Activated naive CD4-positive, alpha-beta T cell treated with Interleukin-2 at 50 U/mL for 16 hours (primary cell): Measurements from ENCODE around the gene METTL6.
"Not testable (repeated sequence)": the region's sequence is repeated elsewhere in the genome, so short reads cannot be mapped to it uniquely, and the experiment has no call there.

Source experiments
- DNase-seq: peaks from one replicate; pipeline ENCODE4 v3.0.0-alpha.2; 2020

METTL6 gene

GRCh38 chr3:15450438-15451215, 23.3 kb upstream of the METTL6 start:
- DNase-seq: no peak

- no peak for DNase-seq
These were observed 22.3 kb upstream of the METTL6 start for GRCh38 chr3:15449489-15450224.

GRCh38 chr3:15443826-15444524, 16.6 kb upstream of the METTL6 start:
- DNase-seq: no peak

- DNase-seq: no peak
These were observed 13.5 kb upstream of the METTL6 start for GRCh38 chr3:15440891-15441290.

- no peak for DNase-seq
These were observed 12.1 kb upstream of the METTL6 start for GRCh38 chr3:15439476-15439875.

- DNase-seq: no peak
These were observed 11.6 kb upstream of the METTL6 start for GRCh38 chr3:15438983-15439382.

- DNase-seq: no peak
These were observed 8.9 kb upstream of the METTL6 start for GRCh38 chr3:15436246-15436645.

GRCh38 chr3:15434756-15435155, 7.4 kb upstream of the METTL6 start:
- DNase-seq: no peak

GRCh38 chr3:15433531-15433930, 6.2 kb upstream of the METTL6 start:
- DNase-seq: no peak

GRCh38 chr3:15431256-15431837, 4.0 kb upstream of the METTL6 start:
- no peak for DNase-seq

- no peak for DNase-seq
These were observed 3.3 kb upstream of the METTL6 start for GRCh38 chr3:15430624-15431023.

GRCh38 chr3:15429080-15429479, 1.7 kb upstream of the METTL6 start:
- no peak for DNase-seq

GRCh38 chr3:15428539-15428938, 1.2 kb upstream of the METTL6 start:
- DNase-seq: peak; percentile 41

GRCh38 chr3:15427981-15428380, 637 bp upstream of the METTL6 start:
- peak; percentile 3 for DNase-seq

GRCh38 chr3:15426579-15427118, 695 bp downstream of the METTL6 start:
- no peak for DNase-seq

- DNase-seq: no peak
These were observed 6.5 kb downstream of the METTL6 start for GRCh38 chr3:15420871-15421270.

- DNase-seq: not testable (repeated sequence)
These were observed 16.4 kb downstream of the METTL6 start for GRCh38 chr3:15410966-15411365.

GRCh38 chr3:15409774-15410173, 17.6 kb downstream of the METTL6 start:
- no peak for DNase-seq

- DNase-seq: no peak
These were observed 18.1 kb downstream of the METTL6 start for GRCh38 chr3:15409239-15409638.

- DNase-seq: no peak
These were observed 21.8 kb downstream of the METTL6 start for GRCh38 chr3:15405448-15406050.

- no peak for DNase-seq
These were observed 22.6 kb downstream of the METTL6 start for GRCh38 chr3:15404767-15405166.

GRCh38 chr3:15403965-15404364, 23.4 kb downstream of the METTL6 start:
- DNase-seq: no peak

GRCh38 chr3:15403495-15403894, 23.8 kb downstream of the METTL6 start:
- DNase-seq: no peak
